GM19240 (cell line): ENCODE data around the gene ANKRD9.
"Not testable (repeated sequence)": the region's sequence is repeated elsewhere in the genome, so short reads cannot be mapped to it uniquely, and the experiment has no call there.

Source experiments
- DNase-seq: peaks from one replicate; pipeline ENCODE4 v3.0.0; 2011; ENCODE audit warnings: low spot score; ENCODE audit not compliant: insufficient read length

Gene ANKRD9

DNA sequence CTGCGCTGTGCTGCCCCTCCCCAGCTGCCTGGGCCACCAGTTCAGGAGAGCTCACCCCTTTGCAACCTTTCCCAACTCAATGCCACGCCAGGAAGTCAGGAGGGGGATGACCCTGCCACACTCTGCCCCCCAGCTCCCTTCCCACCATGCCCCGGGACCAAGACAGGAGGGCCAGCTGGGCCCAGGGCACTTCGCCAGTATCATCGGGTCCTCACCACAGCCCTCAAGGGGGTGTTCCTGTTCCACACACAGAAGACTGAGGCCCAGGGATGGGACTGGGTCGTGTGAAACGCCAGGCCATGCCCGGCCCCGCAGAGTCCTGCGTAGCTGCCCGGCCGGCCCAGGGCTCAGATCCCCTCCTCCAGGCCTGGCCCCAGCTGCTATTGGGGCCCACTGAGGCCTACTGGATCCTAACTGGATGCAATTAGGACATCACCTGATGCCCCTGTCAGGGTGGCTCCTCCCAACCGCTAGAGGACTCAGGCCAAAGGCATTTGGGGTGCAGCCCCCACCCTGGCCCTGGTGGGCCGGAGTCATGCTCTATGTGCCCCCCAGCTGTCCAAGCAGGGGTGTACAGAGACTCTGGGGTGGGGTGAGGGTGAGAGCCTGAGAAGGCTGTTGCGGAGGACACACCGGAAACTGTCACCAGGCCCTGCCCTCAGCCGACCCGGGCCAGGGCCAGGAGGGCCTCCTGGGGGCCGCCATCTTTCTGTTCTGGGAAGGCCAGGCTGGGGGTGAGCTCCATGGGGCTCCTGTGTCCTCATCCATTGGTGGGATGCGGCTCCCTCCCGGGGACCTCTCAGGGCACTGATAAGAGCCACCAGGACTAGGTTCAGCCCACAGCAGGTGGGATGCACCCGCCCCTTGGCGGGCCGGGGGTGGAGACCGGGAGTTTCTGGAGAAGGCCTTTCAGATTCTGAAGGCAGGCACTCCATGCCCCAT is 29.3 kb upstream of the ANKRD9 start:
- no peak for DNase-seq

DNA sequence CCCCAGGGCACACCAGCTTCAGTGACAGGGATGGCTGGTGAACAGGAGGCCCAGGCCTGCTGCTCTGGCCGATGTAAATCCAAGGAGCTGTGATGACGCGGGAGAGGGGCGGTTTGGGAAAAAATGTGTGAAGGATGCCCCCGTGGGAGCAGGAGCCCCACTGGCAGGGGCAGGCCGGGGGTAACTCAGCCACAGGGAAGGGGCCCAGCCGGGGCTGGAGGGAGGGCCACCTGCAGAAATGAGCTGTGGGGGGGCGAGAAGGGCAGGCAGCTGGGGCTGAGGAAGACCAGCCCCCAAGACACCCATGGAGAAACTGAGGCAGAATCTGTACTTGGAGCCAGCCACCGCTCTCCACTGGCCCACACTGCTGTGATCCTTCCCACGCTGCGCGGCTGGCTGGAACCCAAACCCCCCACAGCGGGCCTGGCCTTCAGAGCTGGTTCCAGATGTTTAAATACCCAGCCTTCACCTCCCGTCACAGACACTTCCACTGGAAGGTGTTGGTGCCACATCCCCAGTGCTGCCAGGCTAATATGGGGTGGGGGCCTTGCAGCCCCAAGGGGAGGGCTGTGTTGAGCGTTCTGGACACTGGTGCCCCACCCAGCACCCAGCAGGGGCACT is 28.5 kb upstream of the ANKRD9 start:
- DNase-seq, result no peak

DNA sequence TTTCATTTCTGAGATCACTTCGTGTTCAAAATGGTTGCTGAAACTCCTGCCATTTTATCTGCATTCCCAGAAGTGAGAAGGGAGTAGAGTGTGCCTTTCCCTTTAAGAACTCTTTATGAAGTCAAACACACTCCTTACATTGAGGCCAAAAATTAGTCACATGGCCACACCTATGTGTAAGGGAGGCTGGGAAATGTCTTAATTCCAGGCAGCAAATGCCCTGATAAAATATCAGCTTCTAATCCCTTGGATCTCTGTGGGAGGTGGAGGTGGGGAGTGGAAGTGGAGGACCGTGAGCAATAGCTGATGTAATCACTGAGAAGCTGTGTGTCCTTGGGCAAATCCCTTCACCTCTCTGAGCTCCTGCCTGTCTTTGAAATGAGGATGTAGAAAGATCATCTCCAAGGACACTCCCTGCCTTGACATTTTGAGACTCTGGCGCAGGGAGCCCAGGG is 22.7 kb upstream of the ANKRD9 start:
- no peak for DNase-seq

DNA sequence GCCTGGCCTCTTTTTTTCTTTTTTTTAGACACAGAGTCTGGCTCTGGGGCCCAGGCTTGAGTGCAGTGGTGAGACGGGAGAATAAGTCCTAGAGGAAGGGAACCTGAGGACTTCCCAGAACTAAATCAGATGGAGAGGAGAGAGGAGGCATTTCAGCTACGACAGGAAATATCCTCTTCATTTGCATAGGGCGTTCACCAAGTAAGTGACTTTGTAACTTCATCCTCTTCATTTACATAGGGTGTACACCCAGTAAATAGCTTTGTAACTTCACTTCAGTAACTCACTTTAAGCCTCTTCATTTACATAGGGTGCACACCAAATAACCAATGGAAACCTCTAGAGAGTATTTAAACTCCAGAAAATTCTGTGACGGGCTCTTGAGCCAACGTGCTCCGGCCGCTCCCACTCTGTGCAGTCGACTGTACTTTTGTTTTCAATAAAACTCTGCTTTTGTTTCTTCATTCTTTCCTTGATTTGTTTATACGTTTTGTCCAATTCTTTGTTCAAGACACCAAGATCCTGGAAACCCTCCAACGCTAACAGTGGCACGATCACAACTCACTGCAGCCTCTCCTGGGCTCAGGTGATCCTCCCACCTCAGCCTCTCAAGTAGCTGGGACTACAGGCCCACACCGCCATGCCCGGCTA is 21.4 kb upstream of the ANKRD9 start:
- DNase-seq, result no peak

DNA sequence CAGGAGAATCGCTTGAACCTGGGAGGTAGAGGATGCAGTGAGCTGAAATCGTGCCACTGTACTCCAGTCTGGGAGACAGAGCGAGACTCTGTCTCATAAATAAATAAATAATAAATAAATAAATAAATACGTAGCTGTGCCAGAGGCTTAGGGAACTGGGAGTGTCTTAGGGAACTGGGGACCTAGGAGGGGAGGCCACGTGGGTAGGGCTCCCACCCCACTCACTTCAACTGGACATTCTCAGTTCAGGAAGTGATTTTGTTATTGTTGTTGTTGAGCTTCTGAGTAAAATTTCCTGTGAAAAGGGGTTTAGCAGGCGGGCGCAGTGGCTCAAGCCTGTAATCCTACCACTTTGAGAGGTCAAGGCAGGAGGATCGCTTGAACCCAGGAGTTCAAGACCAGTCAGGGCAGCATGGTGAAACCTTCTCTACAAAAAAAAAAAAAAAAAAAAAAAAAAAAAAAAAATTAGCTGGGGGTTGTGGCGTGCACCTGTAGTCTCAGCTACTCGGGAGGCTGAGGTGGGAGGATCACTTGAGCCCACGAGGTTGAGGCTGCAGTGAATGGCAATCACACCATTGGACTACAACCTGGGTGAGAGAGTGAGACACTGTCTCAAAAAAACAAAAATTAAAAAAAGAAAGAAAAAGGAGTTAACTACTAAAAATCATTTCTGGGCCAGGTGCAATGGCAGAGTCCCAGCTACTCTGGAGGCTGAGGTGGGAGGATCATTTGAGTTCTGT is 19.0 kb upstream of the ANKRD9 start:
- no peak for DNase-seq

DNA sequence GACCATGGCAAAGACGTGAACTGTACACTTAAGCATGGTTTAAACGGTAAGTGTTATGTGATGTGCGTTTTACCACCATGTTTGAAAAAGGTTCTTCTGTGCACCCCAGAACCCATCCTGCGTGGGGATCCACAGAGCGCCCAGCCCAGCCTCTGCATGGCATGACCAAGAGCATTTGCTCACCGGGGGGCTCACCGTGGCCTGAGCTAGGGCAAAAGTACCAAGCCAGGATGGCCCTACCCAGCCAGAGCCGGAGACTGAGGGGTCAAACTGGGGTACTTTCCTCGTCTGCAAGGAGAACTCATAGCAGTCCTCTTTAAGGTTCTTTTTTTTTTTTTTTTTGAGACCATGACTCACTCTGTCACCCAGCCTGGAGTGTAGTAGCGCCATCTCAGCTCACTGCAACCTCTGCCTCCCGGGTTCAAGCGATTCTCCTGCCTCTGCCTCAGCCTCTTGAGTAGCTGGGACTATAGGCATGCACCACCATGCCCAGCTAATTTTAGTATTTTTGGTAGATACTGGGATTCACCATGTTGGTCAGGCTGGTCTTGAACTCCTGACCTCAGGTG is 16.4 kb upstream of the ANKRD9 start:
- DNase-seq, result no peak

DNA sequence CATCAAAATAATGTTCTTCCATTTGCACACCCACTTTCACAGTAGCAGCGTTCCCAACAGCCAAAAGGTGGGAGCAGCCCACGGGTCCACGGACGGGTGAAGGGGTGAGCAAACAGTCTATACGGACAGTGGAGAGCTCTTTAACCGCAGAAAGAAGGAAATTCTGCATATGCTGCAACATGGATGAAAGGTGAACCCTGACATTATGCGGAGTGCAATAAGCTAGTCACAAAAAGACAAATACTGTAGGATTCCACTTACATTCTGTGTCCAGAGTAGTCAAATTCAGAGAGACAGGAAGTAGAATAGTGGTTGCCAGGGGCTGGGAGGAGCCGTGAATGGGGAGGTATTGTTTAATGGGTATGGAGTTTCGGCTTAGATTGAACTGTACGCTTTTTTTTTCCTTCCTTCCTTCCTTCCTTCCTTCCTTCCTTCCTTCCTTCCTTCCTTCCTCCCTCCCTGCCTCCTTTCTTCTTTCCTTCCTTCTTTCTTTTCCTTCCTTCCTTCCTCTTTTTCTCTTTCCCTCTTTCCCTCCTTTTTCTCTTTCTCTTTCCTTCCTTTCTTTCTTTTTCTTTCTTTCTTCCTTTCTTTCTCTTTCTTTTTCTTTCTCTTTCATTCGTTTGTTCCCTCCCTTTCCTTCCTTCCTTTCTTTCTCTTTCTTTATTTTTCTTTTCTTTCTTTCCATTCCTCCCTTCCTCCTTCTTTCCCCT is 15.8 kb upstream of the ANKRD9 start:
- no peak for DNase-seq

DNA sequence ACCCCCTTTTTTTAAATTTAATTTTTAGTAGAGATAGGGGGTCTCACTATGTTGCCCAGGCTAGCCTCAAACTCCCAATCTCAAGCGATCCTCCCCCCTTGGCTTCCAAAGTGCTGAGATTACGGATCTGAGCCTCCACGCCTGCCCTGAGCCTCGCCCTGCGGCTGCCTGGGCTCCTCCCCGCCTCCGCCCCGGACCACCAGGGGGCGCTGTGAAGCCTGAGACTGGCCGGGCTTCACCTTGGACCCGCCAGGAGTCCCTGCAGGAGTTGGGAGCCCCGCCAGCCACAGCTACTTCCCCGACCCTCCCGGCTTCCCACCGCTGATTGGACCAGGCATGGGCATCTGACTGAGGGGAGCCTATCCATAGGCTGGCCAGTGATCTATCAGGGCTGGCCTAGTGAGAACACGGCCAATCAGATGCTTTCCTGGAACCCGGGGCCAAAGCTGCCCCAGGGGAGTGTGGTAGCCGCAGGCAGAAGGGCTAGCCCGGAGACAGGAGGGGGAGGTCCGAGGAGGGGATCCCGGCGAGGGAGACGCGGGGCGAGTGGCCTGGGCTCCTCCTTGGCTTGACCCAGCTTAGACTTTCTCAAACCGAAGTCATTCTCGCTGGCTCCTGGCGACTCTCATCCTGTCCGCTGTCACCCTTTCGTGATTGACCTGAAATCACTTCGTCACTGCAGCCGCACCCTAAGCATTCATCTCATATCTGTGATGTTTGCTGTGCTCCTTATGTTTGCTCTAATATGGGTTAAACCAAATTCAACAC is 15.1 kb upstream of the ANKRD9 start:
- DNase-seq, result peak; percentile 100

DNA sequence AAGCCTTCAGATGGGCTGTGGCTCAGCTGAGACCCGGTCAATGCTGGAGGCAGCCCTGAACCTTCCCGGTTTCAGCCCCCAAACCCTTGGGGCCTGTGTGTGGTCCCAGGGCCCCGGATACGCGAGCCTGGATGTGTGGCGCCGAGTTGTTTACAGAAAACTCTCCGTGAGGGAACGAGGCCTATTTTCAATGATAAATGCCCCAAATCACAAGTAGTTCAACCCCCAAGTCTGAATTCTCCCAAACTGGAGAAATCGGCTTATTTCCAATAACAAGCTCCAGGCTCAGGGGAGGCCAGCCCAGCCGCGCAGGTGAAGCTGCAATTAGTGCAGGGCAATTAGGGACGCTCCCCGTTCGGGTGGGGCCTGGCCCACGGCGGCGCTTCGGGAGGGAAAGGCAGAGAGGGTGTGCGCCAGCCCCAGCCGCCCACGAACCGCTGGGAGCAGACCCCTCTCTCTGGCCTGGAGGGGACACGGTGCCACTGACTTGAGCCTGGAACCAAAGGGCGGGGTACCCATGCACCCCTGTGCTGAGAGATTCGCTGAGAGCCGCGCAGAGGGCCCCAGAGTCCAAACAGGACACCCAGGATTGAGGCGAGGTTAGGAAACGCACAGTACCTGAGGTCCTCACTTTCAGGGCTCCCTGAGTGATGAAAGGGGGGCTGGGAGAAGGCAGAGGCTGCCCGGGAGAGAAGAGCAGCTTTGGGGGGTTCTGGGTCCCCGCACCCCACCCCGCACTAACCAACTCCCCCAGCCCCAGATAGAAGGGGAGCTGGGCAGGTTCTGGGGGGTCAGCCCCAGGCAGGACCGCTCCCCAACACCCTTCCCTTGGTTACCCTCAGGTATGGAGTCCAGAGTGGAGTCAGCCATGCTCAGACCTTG is 14.2 kb upstream of the ANKRD9 start:
- DNase-seq, result no peak

DNA sequence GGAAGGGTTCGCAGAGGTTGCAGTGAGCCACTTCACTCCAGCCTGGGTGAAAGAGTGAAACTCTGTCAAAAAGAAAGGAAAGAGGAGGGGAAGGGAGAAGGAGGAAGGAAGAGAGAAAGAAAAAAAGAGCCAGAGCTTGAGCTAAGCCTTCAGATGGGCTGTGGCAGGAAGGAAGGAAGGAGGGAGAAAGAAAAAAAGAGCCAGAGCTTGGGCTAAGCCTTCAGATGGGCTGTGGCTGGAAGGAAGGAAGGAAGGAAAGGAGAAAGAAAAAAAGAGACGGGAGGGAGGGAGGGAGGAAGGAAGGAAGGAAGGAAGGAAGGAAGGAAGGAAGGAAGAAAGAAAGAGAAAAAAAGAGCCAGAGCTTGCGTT is 13.6 kb upstream of the ANKRD9 start:
- no peak for DNase-seq

DNA sequence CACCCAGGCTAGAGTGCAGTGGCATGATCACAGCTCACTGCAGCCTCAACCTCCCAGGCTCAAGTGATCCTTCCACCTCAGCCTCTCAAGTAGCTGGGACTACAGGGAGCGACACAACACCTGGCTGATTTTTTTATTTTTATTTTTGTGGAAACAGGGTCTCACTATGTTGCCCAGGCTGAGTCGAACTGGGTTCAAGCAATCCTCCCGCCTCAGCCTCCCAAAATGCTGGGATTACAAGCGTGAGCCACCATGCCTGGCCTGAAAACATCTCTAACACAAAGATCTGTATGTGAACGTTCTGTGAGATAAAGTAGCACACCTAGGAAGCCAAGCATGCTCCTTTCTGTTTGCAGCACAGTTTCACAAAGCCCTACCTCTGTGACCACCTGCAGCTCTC is 10.1 kb upstream of the ANKRD9 start:
- not testable (repeated sequence) for DNase-seq

DNA sequence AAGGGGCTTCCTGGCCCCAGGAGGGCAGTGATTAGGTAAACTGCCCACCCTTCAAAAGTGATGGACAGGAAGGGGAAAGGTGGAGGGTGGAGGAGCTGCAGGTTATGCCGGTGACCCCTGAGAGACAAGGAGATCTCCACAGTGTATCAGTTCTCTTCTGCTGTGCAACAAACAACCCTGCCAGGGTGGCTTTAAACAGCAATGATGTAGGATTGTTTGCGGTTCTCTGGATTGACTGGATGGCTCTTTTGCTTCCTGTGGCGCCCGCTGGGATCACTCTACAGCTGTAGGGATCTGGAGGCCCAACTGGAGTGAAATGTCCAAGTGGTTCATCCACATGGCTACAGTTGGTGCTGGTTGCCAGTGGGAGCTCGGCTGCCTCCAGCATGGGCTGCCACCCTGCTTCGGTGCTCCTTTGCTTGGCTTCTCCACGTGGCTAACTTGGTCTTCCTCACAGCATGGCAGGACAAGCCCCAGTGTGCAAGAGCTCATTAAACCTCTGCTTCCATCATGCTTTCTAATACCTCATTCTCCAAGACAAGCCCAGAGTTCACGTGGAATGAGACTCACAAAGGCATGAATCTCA is 8.6 kb upstream of the ANKRD9 start:
- no peak for DNase-seq

DNA sequence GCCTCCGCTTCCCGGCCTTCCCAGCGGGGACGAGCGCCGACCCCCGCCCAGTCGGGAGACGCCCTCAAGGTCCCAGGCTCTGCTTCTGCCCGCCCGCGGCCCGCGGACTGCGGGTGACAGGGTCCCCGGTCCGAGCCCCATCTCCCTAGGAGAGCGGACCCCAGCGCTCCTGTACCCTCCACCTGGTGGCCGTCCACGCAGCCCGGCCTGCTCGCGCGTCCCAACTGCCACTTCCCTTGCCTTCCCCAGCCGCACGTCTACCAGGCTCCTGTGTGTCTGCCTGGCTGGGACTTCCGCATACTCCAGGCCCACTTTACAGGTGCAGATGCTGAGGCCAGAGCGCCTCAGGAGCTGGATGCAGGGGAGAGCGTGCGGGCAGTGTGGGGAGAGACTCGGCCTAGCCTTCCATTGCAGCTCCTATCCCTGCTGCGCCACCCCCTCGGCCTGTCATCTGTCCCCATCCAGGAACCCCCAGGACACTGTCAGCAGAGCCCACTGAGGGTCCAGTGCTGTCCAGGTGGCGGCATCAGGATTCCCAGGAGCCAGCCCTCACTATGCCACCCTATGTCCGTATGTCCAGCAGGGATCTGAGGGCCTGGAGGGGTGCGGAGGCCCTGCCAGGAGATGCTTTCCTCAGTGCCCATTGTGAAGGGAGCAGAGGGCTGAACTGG is 8.0 kb upstream of the ANKRD9 start:
- DNase-seq, result no peak

DNA sequence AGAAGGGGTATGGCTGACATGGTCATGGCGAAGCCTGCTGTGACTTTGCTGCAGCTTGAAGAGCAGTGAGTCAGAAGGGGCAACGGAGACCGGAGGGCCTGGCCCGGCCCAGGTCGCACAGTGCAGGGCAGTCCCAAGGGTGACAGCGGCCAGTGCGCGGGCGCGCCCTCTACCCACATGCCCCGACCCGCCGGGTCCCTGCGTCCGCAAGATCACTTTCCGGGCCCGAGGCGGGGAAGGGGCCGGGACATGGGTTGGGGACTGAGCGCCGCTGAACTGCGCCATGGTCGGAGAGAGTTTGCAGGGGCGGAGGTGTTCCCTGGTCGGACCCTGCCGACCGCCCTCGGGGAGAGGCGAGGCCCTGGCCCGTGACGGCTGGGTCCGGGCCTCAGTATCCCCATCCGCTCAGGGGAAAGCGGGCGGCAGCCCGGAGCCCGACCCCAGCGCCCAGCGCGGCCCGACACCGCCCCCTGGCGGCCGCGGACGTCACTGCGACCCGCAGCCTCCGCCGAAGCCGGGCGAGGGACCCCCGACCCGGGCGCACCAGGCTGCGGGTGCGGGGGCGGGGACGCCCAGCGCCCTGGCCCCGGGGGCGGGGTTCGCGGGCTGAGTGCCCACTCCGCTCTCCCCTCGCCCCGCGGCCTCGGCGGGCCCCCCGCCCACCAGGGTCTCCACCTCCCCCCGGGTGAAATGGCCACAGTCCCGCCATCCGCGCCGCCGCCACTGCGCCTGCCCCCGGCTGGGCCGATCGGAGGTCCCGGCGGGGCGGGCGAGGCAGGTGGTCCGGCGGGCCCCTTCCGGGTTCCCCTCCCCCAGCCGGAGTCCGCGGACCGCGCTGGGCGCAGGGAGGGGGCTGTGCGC is 7.2 kb upstream of the ANKRD9 start:
- no peak for DNase-seq

DNA sequence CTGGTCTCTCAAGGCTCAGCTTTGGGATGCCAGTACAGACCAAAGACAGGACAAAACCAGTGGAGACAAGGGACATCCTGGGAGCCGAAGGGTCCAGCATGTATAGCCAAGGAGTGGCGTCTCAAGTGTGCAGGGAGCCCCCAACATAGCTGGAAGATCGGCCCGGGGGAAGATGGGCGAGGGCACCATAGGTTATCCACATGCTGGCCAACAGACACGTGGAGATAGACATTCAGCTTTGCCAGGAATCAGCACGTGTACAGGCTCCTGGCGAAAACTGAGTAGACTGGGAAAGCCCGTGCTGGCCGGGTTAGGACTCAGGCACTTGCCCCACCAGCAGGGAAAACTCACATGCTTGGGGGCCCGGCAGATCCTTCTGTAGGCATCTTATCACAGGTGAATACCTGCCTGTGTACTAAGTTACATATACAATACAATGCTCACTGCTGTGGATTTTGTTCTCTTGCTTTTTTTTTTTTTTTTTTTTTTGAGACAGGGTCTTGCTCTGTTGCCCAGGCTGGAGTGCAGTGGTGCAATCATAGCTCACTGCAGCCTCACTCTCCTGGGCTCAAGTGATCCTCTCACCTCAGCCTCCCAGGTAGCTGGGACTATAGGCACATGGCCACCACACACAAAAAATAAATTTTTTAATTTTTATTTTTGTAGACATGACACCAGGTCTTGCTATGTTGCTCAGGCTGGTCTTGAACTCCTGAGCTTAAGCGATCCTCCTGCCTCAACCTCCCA is 5.6 kb upstream of the ANKRD9 start:
- no peak for DNase-seq
